ENCODE measurements around the gene PMEPA1.

Gene PMEPA1

GRCh38 chr20:57755609-57756008, 45.8 kb upstream of the PMEPA1 start:
- no peak overlapping the region for H2AFZ ChIP-seq (ENCODE audit: low read length)
- DNase-seq (ENCODE audit: low spot score), result no peak
- H4K8ac ChIP-seq (ENCODE audit: low read depth, low read length), result no peak overlapping the region
- H3K18ac ChIP-seq (ENCODE audit: low read length), result no peak overlapping the region
- no peak overlapping the region for H3K14ac ChIP-seq (ENCODE audit: low read length)
- no peak overlapping the region for H3K4me2 ChIP-seq (ENCODE audit: insufficient read depth, low read length, poor library complexity, severe bottlenecking)
- no peak overlapping the region for H4K91ac ChIP-seq (ENCODE audit: low read depth, low read length, poor library complexity)
- peaks cover 0 to 1% (median 0%) of the 10 kb centered on the region in 3 experiments for H3K27me3 ChIP-seq (ENCODE audit: control insufficient read depth in 3 of 3, insufficient read depth in 3 of 3, low read depth in 1 of 3, low read length in 3 of 3)
- H2BK120ac ChIP-seq (ENCODE audit: low read depth, low read length), result no peak overlapping the region
- no peak overlapping the region for H2BK15ac ChIP-seq (ENCODE audit: low read length)
- H3K23ac ChIP-seq (ENCODE audit: low read depth, low read length, poor library complexity), result no peak overlapping the region
- no CpG with 5 or more reads among the region's 1 CpG for whole genome bisulfite sequencing, 2 donors (ENCODE audit: extremely low coverage in 2 of 2, insufficient read length in 2 of 2, insufficient replicate concordance in 1 of 2)
- no peaks in the 10 kb centered on the region for H3K79me1 ChIP-seq (ENCODE audit: low read depth, low read length)
- no peak overlapping the region for H2AK5ac ChIP-seq (ENCODE audit: low read depth, low read length)
- no peak overlapping the region for H2BK5ac ChIP-seq (ENCODE audit: low read length)
- H3K4me3 ChIP-seq (ENCODE audit: low read length in 2 of 2), result no peak overlapping the region
- H3K9me3 ChIP-seq (replicated peaks in 1 of 2; ENCODE audit: control insufficient read depth in 2 of 2, insufficient read depth in 1 of 2, low read depth in 1 of 2, low read length in 2 of 2), result no peaks in the 10 kb centered on the region
- H3K36me3 ChIP-seq (replicated peaks in 1 of 2; ENCODE audit: control insufficient read depth in 2 of 2, insufficient read depth in 2 of 2, low read length in 2 of 2), result no peaks in the 10 kb centered on the region
- H2BK12ac ChIP-seq (ENCODE audit: low read length), result no peak overlapping the region
- no peaks in the 10 kb centered on the region for H3K4me1 ChIP-seq (ENCODE audit: control insufficient read depth in 2 of 2, insufficient read depth in 1 of 2, low read depth in 1 of 2, low read length in 2 of 2)
- no peak overlapping the region for H3K27ac ChIP-seq (replicated peaks; ENCODE audit: low read length)
- no peak overlapping the region for H3K4ac ChIP-seq (ENCODE audit: low read length)
- H3K9ac ChIP-seq (ENCODE audit: low read depth, low read length, poor library complexity), result no peak overlapping the region

DNA sequence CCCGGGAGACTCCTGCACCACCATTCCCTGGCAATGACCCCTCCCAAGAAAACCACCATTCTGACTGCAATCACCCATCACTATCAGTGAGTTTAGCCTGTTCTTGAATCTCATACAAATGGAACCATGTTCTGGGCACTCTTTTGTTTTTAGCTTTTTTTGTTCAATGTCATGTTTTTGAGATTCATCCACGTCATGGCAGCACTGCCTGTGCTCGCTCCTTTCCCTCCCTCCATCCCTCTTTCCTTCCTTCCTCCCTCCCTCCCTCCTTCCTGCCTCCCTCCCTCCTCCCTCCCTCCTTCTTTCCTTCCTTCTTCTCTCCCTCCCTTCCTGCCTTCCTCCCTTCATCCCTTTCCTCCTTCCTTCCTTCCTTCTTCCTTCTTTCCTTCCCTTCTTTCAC, 44.4 kb upstream of the PMEPA1 start:
- no peak overlapping the region for H2AK5ac ChIP-seq (ENCODE audit: low read depth, low read length)
- no peaks in the 10 kb centered on the region for H3K27me3 ChIP-seq (ENCODE audit: control insufficient read depth in 3 of 3, insufficient read depth in 3 of 3, low read depth in 1 of 3, low read length in 3 of 3)
- WGBS, 2 donors (ENCODE audit: extremely low coverage in 2 of 2, insufficient read length in 2 of 2, insufficient replicate concordance in 1 of 2), result no CpG with 5 or more reads among the region's 3 CpGs
- H3K9me3 ChIP-seq (replicated peaks in 1 of 2; ENCODE audit: control insufficient read depth in 2 of 2, insufficient read depth in 1 of 2, low read depth in 1 of 2, low read length in 2 of 2), result no peaks in the 10 kb centered on the region
- no peak for DNase-seq (ENCODE audit: low spot score)
- no peak overlapping the region for H4K91ac ChIP-seq (ENCODE audit: low read depth, low read length, poor library complexity)
- H3K36me3 ChIP-seq (replicated peaks in 1 of 2; ENCODE audit: control insufficient read depth in 2 of 2, insufficient read depth in 2 of 2, low read length in 2 of 2), result no peaks in the 10 kb centered on the region
- no peak overlapping the region for H3K9ac ChIP-seq (ENCODE audit: low read depth, low read length, poor library complexity)
- H3K18ac ChIP-seq (ENCODE audit: low read length), result no peak overlapping the region
- no peak overlapping the region for H2BK12ac ChIP-seq (ENCODE audit: low read length)
- no peak overlapping the region for H3K4me3 ChIP-seq (ENCODE audit: low read length in 2 of 2)
- no peak overlapping the region for H2BK120ac ChIP-seq (ENCODE audit: low read depth, low read length)
- no peak overlapping the region for H2BK15ac ChIP-seq (ENCODE audit: low read length)
- H2AFZ ChIP-seq (ENCODE audit: low read length), result no peak overlapping the region
- H3K23ac ChIP-seq (ENCODE audit: low read depth, low read length, poor library complexity), result no peak overlapping the region
- H2BK5ac ChIP-seq (ENCODE audit: low read length), result no peak overlapping the region
- no peak overlapping the region for H3K4ac ChIP-seq (ENCODE audit: low read length)
- H3K4me1 ChIP-seq (ENCODE audit: control insufficient read depth in 2 of 2, insufficient read depth in 1 of 2, low read depth in 1 of 2, low read length in 2 of 2), result no peaks in the 10 kb centered on the region
- no peak overlapping the region for H3K4me2 ChIP-seq (ENCODE audit: insufficient read depth, low read length, poor library complexity, severe bottlenecking)
- H4K8ac ChIP-seq (ENCODE audit: low read depth, low read length), result no peak overlapping the region
- no peak overlapping the region for H3K27ac ChIP-seq (replicated peaks; ENCODE audit: low read length)
- H3K14ac ChIP-seq (ENCODE audit: low read length), result no peak overlapping the region
- H3K79me1 ChIP-seq (ENCODE audit: low read depth, low read length), result no peaks in the 10 kb centered on the region

DNA sequence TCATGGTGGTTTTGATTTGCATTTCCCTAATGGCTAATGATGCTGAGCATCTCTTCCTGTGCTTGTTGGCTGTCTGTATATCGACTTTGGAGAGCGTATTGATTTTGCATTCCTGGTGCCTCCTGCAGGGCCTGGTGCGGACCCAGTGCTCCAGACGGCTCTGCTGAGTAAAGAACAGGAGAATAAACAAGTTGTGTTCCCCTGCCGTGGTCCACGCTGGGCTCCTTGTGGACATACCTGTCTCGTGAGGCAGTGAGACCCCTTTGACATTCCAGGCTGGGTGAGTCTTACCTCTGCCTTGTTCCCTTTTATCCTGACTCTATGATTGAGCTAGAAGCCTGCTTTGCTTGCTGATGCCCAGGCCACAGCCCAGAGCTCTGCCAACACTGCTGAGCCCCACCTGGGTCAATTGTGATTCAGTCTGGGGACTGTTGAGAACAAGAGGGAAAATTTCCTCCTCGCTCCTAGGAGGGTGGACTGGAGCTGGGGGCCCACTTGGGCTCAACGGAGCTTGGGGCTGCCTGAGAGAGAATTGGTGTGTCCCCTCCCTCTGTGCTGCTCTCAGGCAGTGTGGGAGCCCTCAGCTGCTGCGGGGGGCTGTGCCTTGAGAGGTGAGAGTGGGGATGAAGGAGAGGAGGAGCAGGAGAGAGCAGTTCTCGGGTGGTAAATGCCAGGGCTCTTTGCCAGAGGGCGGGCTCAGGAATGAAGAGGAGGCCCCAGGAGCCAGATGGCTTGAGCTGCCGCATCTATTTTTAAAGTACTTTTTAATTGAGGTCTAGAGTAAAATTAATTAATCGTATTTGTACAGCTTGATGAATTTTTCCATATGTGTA, 43.7 kb upstream of the PMEPA1 start:
- no peak overlapping the region for H2AK5ac ChIP-seq (ENCODE audit: low read depth, low read length)
- H3K4me3 ChIP-seq (ENCODE audit: low read length in 2 of 2), result no peak overlapping the region
- no peaks in the 10 kb centered on the region for H3K27me3 ChIP-seq (ENCODE audit: control insufficient read depth in 3 of 3, insufficient read depth in 3 of 3, low read depth in 1 of 3, low read length in 3 of 3)
- no peak for DNase-seq (ENCODE audit: low spot score)
- H2BK120ac ChIP-seq (ENCODE audit: low read depth, low read length), result peak overlapping the region; percentile 36
- H3K4ac ChIP-seq (ENCODE audit: low read length), result no peak overlapping the region
- H2BK12ac ChIP-seq (ENCODE audit: low read length), result no peak overlapping the region
- H3K9me3 ChIP-seq (replicated peaks in 1 of 2; ENCODE audit: control insufficient read depth in 2 of 2, insufficient read depth in 1 of 2, low read depth in 1 of 2, low read length in 2 of 2), result no peaks in the 10 kb centered on the region
- H3K79me1 ChIP-seq (ENCODE audit: low read depth, low read length), result no peaks in the 10 kb centered on the region
- WGBS, 2 donors (ENCODE audit: extremely low coverage in 2 of 2, insufficient read length in 2 of 2, insufficient replicate concordance in 1 of 2), result no CpG with 5 or more reads among the region's 14 CpGs
- no peak overlapping the region for H3K27ac ChIP-seq (replicated peaks; ENCODE audit: low read length)
- no peak overlapping the region for H2BK5ac ChIP-seq (ENCODE audit: low read length)
- no peak overlapping the region for H3K9ac ChIP-seq (ENCODE audit: low read depth, low read length, poor library complexity)
- no peaks in the 10 kb centered on the region for H3K36me3 ChIP-seq (replicated peaks in 1 of 2; ENCODE audit: control insufficient read depth in 2 of 2, insufficient read depth in 2 of 2, low read length in 2 of 2)
- H3K23ac ChIP-seq (ENCODE audit: low read depth, low read length, poor library complexity), result no peak overlapping the region
- H4K91ac ChIP-seq (ENCODE audit: low read depth, low read length, poor library complexity), result no peak overlapping the region
- no peak overlapping the region for H4K8ac ChIP-seq (ENCODE audit: low read depth, low read length)
- H3K4me1 ChIP-seq (ENCODE audit: control insufficient read depth in 2 of 2, insufficient read depth in 1 of 2, low read depth in 1 of 2, low read length in 2 of 2), result no peaks in the 10 kb centered on the region
- H3K14ac ChIP-seq (ENCODE audit: low read length), result no peak overlapping the region
- peak overlapping the region; percentile 39 for H3K18ac ChIP-seq (ENCODE audit: low read length)
- H2AFZ ChIP-seq (ENCODE audit: low read length), result no peak overlapping the region
- no peak overlapping the region for H3K4me2 ChIP-seq (ENCODE audit: insufficient read depth, low read length, poor library complexity, severe bottlenecking)
- no peak overlapping the region for H2BK15ac ChIP-seq (ENCODE audit: low read length)

- H2BK120ac ChIP-seq (ENCODE audit: low read depth, low read length), result no peak overlapping the region
- no peak for DNase-seq (ENCODE audit: low spot score)
Measured at GRCh38 chr20:57751411-57751810, 41.6 kb upstream of the PMEPA1 start.

More at GRCh38 chr20:57751411-57751810, 41.6 kb upstream of the PMEPA1 start:
- no peak overlapping the region for H4K91ac ChIP-seq (ENCODE audit: low read depth, low read length, poor library complexity)
- no peak overlapping the region for H3K14ac ChIP-seq (ENCODE audit: low read length)
- H3K27me3 ChIP-seq (ENCODE audit: control insufficient read depth in 3 of 3, insufficient read depth in 3 of 3, low read depth in 1 of 3, low read length in 3 of 3), result peaks cover 0 to 7% (median 0%) of the 10 kb centered on the region in 3 experiments
- no peak overlapping the region for H2AK5ac ChIP-seq (ENCODE audit: low read depth, low read length)
- no peak overlapping the region for H3K9ac ChIP-seq (ENCODE audit: low read depth, low read length, poor library complexity)
- H2AFZ ChIP-seq (ENCODE audit: low read length), result no peak overlapping the region
- no peak overlapping the region for H3K18ac ChIP-seq (ENCODE audit: low read length)
- H3K4me1 ChIP-seq (ENCODE audit: control insufficient read depth in 2 of 2, insufficient read depth in 1 of 2, low read depth in 1 of 2, low read length in 2 of 2), result peaks cover 0 to 4% of the 10 kb centered on the region in 2 donors
- H3K36me3 ChIP-seq (replicated peaks in 1 of 2; ENCODE audit: control insufficient read depth in 2 of 2, insufficient read depth in 2 of 2, low read length in 2 of 2), result no peaks in the 10 kb centered on the region
- H2BK5ac ChIP-seq (ENCODE audit: low read length), result no peak overlapping the region
- H3K4me3 ChIP-seq (ENCODE audit: low read length in 2 of 2), result no peak overlapping the region
- H3K4ac ChIP-seq (ENCODE audit: low read length), result no peak overlapping the region
- no peaks in the 10 kb centered on the region for H3K9me3 ChIP-seq (replicated peaks in 1 of 2; ENCODE audit: control insufficient read depth in 2 of 2, insufficient read depth in 1 of 2, low read depth in 1 of 2, low read length in 2 of 2)
- no peak overlapping the region for H3K23ac ChIP-seq (ENCODE audit: low read depth, low read length, poor library complexity)
- no peak overlapping the region for H3K4me2 ChIP-seq (ENCODE audit: insufficient read depth, low read length, poor library complexity, severe bottlenecking)
- WGBS, 2 donors (ENCODE audit: extremely low coverage in 2 of 2, insufficient read length in 2 of 2, insufficient replicate concordance in 1 of 2), result no CpG with 5 or more reads among the region's 5 CpGs
- no peak overlapping the region for H2BK12ac ChIP-seq (ENCODE audit: low read length)
- H3K27ac ChIP-seq (replicated peaks; ENCODE audit: low read length), result no peak overlapping the region
- H3K79me1 ChIP-seq (ENCODE audit: low read depth, low read length), result no peaks in the 10 kb centered on the region
- H4K8ac ChIP-seq (ENCODE audit: low read depth, low read length), result no peak overlapping the region
- no peak overlapping the region for H2BK15ac ChIP-seq (ENCODE audit: low read length)
